Measurements from ENCODE around the gene EPB41L2.
"Not testable (repeated sequence)": the region's sequence is repeated elsewhere in the genome, so short reads cannot be mapped to it uniquely, and the experiment has no call there.

EPB41L2 gene

DNA sequence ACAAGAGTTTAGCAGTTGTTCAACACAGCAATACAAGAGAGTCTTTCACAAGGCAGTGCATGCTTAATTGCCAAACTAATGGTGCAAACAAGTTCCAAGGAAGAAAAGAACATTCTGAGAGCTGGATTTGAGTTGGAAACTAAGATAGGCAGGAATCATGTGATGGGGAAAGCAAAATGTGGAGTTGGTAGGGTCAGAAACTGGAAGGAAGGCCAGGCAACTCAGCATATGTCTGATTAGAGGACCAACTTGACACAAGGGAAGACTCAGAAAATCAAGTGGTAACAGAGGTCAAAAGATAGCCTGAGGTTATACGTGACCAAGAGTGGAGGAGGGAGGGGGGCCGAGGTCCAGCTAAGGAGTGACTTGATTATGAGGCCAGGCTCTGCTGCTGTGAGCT lies 118.6 kb downstream of the EPB41L2 start:
- DNase-seq (ENCODE audit: low spot score), result no peak

DNA sequence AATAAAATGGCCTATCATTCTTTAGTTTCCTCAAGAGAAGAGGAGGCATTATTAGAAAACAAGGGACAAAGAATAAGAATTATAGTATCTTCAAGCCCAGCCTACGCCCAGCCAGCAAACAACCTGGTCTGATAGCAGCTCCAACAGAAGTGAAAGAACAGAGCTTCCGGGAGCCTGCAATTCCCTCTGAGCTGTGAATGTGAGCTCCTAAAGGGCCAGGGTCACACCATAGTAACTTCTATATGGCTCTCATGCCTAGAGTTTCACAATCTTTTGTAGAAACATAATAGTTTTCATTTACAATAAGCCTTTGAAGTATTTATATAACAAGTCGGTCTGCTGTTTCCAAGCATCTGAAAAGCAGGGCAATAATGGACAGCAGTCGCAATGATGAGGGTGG lies 119.3 kb downstream of the EPB41L2 start:
- DNase-seq (ENCODE audit: low spot score), result no peak

DNA sequence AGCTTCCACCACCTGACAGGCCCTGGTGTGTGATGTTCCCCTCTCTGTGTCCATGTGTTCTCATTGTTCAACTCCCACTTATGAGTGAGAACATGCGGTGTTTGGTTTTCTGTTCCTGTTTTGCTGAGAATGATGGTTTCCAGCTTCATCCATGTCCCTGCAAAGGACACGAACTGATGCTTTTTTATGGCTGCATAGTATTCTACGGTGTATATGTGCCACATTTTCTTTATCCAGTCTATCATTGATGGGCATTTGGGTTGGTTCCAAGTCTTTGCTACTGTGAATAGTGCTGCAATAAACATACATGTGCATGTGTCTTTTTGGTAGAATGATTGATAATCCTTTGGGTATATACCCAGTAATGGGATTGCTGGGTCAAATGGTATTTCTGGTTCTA lies 120.3 kb downstream of the EPB41L2 start:
- DNase-seq (ENCODE audit: low spot score), result not testable (repeated sequence)

DNA sequence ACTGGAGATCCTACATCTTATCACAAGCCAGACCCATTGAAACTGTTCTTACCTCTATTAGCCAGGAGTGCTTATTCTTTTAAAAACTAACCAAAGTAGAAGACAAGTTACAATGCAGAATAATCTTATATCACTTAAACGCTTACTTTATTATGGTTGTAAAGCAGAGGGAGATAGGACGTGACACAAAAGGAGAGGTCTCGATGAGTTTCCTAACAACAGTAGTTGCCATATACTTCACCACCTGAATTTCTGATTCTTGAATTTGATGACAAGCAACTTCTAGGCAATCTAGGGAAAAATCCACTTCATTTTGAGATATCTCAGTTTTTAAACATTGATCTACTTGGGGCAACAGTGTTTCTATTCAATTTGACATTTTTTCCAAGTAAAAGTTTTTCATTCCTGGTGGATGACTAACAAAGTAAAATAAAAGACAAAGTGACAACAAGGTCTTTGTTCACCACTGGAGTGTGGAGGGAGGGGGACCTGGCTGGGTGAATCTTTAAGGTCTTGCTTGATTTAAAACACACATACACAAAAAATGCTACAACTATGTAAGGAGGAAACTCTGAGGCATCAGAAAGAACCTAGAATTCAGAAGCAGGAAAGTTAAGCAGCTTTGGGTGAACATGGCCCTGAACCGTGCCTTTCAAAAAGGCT lies 125.0 kb downstream of the EPB41L2 start:
- no peak for DNase-seq (ENCODE audit: low spot score)

DNA sequence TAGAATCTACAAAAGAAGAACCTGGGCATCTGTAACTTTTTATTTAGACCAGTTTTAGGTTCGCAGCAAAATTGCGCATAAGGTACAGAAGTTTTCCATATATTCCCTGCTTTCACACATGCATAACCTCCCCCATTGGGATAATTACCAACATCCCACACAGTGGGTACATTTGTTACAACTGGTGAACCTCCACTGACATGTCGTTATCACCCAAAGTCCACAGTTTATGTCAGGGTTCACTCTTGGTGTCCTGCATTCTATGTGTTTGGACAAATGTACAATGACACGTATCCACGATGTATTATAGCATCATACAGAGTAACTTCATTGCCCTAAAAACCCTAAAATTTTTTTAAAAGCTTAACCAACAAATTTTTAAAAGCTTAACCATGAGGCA lies 126.1 kb downstream of the EPB41L2 start:
- no peak for DNase-seq (ENCODE audit: low spot score)

DNA sequence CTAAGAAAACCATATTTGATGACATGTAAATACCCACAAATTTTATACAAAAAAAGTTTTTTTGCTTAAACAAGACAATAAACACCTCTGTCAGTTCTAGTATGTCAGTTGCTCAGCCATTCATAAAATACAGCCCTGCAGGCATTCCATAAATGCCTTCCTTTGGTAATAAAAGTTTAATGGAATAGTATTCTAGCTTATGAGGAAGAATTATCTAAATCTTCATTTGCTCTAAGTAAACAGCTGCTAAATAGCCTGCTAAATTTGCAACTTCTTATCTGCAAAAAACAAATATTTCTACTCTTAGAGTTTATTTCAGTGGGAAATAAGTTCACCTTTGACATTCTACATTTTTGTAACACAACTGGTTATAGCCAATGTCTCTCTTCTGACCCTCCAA lies 127.1 kb downstream of the EPB41L2 start:
- no peak for DNase-seq (ENCODE audit: low spot score)

DNA sequence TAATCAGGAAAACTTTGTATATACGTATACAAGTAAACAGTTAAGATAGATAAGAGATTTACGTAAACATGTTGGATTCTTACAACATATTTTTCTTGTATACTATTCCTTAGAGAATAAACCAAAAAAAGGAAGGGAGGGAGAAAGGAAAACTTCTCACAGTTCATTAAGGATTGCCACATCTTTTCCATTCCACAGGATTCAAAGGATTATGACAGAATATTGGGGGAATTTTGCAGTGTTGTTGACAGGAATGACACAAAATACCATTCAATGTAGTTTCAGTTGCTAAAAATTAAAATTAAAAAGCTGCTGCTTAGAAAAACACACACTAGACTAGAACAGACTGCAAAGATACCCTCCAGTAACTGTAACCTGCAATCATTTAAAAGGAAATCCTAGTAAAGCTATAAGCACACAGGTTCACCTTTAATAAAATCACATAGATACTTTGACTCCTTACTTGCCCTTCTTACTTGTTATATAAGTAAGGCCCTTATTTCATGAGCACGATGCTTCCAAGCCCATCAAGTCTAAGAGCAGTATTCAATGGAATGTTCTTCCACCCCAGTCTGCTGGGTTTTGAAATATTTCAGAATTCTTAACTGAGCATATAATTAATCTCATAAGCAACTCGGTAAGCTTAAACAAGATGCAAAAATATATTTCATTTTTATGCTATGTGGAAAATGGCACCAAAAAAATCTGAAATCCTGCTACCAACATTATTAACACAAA lies 128.0 kb downstream of the EPB41L2 start:
- DNase-seq (ENCODE audit: low spot score), result no peak

DNA sequence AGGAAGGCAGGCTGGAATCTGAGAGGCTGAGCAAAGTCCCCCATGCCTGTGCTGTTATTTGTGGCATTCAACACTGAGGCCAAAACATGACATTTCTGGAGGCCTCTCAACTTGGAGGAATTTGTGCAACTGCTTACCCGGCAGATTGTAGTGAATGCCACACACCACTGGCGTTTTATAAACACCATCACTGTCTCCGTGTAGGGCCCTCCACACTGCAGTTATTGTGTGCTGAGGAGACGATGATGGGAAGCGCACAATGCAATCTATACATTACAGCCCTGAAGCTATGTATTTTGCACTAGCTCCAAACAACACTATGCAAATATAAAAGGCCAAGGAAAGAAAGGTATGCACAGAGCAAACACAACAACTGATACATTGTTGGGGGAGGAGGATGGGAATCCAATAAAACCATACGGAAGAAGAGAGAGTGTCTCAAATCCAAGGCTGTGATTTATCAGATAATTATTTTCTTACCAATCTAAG lies 129.3 kb downstream of the EPB41L2 start:
- no peak for DNase-seq (ENCODE audit: low spot score)

DNA sequence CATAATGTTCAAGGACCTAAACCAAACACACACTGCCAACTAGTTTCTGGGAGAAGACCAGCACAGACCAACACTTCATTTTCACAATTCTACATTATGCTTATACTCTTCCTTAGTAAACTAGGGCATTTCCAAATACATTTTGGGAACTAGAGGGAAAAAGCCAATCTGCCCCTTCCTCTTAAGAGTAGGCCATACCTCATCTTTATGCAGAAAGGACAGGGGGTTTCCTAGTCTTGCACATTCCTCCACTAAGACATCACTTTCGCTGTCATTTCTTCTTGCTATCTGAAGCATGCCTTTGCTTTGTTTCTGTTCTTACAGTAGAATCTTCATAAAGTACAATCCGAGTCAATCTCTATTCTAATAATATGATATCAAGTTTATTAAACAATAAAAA lies 130.1 kb downstream of the EPB41L2 start:
- DNase-seq (ENCODE audit: low spot score), result no peak

DNA sequence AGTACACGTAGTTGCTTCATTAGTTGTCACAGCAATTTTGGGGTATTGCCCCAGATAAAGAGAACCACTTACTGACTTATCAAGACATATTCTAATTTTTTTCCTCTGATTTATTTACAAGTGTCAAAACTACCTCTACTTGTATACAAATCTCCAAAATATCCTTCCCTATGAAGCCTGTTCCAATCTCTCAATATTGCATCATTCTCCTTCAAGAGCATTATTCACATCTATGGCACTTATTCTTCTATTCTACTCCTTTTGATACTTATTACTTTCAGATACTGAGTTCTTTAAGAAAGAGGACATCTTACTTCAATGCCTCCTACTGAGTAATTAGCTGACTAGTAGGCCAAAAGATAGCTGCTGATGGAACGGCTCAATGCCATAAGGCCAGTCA lies 130.6 kb downstream of the EPB41L2 start:
- no peak for DNase-seq (ENCODE audit: low spot score)

DNA sequence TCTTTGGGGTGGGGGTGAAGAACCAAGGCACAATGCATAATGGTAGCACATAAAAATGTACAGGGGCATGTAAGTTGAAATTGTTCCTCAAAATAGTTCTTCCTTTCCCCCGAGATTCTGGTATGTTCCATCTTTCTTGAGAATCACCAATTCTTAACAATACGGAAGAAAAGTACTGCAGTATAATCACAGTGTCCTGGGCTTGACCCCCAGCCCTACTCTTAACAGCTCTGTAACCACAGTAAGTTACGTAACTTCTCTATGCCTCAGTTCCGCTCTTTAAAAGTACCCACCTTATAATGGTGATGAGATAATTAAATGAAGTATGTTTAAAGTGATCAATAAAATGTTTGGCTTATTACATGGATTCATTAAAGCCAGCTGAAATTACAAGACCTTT lies 131.4 kb downstream of the EPB41L2 start:
- no peak for DNase-seq (ENCODE audit: low spot score)

DNA sequence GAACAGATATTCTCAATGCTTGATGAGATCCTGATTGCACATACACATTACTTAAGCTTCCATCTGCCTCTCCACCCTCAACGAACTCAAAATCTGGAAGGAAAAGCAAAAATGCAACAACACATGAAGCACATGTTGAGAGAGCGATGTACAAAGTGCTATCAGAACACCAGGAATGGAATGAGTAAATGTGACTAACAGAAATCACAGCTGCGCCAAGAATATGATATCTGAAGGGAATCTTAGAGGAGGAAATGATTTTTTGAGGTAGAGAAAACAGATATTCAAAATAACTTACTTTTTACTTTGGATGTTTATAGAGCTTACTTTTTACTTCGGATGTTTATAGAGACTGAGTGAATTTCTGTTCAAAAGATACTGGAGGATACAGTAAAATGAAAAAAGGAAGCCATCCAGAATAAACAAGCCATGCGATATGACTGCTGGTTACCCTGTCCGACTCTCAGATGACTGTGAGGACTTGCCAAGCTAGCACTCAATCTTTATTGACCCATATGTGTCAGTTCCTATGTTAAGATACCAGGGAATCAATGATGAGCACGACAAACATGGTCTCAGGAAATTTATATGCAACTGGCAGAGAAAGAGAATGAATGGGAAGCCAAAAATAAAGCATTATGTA lies 133.9 kb downstream of the EPB41L2 start:
- DNase-seq (ENCODE audit: low spot score), result no peak

DNA sequence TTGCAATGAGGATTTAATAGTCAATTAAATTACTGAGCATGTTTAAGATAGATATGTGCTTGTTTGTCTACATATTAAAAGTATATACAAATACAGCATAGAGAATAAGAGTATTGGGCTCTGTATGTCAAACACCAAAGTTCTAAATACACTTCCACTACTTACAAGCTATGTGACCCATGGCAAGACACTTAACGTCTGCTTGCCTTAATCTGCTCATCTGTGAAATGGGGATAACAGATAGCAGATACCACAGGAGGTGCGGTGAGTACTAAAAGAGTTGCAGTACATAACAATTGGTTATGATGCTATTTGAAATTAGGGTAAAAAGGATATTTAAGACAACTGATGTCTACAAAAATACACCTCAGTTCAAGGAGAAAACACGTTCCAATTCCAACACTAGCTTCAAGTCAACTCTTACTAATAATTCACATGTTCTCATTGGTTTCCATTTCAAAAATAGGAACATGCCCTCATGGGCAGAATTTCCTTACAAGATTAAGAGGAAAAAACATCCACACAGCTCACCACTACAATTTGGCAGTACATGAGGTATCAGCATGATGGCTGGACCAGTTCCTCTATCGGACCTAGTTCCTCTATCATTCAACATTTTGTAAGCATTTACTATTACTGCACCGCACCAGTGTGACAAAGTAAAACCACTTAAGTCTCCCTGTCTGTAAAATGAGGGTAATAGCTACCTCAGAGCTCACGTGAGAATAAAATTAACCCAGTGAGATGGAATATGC lies 134.7 kb downstream of the EPB41L2 start:
- no peak for DNase-seq (ENCODE audit: low spot score)

DNA sequence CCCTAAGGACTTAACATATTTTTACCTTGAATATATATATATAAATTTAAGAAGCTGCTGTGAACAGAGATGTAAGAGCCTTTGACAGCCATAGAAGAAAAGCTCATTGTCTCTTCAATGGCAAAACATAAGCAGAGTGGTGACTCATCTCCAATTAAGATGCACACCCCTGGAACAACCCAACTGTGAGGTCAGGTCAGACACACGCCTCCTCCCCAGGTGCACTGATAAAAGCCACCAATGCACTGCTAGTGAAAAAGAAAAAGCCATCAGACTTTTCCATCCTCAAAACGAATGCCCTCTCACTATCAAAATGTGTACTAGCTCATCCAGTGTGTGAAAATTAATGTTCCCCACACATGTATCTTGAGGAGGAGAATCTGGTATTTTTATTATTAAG lies 135.7 kb downstream of the EPB41L2 start:
- no peak for DNase-seq (ENCODE audit: low spot score)

DNA sequence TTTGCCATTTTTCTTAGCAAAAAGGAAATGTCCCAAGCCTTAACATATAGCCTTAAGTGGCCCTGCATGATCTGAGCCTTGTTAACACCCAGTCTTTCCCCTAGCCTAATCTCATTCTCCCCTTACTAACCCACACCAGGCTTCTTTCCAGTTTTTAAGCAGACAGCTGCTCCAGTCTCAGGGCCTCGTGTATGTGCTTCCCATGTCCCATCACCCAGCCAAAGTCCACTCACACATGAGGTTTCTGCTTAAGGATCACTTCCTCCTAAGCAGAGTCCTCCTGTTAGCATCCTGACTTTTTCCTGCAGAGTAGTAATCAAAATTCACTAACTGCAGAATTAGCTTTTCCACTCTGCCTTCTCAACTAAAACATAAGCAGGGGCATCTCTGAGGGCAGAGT lies 139.7 kb downstream of the EPB41L2 start:
- DNase-seq (ENCODE audit: low spot score), result no peak

DNA sequence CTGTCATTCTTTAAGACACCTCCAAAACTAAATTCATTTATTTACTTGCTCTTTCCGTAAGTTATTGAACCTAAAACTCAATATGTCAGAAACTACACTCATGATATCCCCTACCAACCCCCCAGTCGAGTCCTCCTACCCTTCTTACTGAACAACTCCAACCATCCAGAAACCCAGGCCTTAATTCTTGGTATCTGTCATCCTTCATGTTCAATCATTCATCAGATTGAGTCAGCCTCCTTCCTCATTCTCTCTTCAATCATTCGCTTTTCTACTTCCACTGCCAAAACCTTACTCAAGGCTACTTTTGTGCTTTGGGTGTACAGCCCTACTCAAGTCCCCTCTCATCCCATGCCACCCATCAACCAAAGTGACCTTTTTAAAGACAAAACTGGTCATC lies 140.1 kb downstream of the EPB41L2 start:
- DNase-seq (ENCODE audit: low spot score), result no peak

DNA sequence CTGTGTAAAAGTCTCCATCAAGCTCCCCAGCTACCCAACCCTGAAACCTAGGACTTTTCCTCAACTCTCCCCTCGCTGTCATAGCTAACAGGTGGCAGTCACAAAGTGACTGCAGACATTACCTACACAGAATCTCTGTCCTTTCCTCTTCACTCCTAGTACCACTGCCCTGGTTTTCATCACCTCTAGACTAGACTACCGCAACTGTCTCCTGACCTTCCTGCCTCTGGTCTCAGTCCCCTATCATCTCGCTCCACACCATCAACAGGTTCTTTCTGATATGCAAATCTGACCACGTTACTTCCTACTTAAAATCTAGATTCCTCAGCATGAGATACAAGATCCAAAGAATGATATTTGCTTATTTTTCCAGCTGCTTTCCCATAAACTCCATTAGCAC lies 142.1 kb downstream of the EPB41L2 start:
- DNase-seq (ENCODE audit: low spot score), result no peak

DNA sequence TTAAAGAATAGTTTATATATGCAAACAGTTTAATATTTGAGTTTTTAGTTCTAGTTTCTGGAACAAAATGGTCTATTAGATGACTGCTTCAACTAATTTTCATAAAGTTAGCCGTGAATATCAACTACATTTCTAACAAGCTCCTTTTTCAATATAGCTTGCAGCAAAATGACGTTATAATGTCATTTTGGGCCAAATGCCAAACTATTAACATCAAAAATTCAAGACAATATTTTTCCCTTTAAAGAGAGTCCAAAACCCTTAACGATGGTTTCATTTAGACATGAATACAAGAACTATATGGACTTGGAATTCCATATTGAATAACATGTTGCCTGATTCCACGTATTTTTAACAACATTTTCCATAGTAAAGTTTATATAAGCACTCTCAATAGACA lies 144.9 kb downstream of the EPB41L2 start:
- no peak for DNase-seq (ENCODE audit: low spot score)

DNA sequence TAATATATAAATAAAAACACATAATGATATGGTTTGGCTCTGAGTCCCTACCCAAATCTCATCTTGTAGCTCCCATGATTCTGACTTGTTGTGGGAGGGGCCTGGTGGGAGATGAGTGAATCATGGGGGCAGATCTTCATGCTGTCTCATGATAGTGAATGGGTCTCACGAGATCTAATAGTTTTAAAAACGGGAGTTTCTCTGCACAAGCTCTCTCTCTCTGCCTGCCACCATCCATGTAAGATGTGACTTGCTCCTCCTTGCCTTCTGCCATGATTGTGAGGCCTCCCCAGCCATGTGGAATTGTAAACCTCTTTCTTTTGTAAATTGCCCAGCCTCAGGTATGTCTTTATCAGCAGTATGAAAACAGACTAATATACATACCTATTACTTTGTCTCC lies 147.4 kb downstream of the EPB41L2 start:
- DNase-seq (ENCODE audit: low spot score), result not testable (repeated sequence)

DNA sequence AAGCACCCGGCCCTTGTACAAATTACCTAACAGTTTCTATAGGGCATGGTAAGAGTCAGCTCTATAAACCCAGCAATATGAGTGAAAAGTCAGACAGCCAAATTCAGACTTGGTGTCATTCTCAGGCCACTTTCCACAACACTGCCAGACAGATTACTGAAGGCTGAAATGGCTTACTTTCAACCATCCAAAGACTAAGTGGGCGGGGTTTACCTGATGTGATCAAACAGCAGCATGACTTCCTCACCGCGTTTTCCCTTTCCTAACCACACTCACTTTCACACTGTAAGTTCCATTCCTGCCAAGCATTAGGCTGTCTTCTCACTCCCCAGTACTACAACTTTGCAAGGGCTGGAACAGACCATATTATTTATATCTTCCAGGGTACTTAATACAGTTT lies 149.9 kb downstream of the EPB41L2 start:
- DNase-seq (ENCODE audit: low spot score), result peak; percentile 14

DNA sequence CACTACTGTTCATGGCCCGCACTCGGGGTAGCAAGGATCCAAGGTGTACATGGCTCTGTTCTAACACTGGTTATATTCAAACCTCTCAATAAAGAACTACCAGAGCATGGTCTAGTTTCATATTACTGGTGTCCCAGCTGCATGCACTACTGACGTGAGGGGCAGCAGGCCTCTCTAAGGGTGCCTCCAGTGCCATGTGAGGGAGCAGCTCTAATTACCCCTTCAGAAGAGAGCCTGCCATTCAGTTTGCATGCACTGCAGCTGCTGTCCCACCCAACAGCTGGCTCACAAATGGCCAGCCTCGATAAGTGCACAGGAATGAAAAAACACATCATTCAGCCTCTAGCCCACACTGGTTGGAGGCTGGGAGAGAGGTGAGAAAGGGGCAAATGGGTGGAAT lies 150.6 kb downstream of the EPB41L2 start:
- DNase-seq (ENCODE audit: low spot score), result no peak

DNA sequence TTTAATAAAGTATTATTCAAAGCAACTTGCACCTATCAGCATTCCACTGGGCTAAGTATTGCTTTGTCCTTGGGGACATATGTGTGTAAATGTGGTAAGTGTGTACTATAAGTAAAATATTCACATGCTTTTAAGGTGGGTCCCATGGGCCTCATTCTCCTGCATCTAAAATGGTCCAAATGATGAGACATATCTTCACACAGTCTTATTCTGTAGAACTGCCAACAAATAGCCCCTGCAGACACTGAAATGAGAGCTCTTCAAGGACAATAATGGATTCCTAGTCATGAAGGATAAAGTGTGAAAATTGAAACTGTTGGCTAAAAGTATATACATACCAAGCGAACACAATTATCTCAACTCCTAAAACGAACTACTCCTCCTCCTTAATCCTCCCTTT lies 154.1 kb downstream of the EPB41L2 start:
- DNase-seq (ENCODE audit: low spot score), result no peak

DNA sequence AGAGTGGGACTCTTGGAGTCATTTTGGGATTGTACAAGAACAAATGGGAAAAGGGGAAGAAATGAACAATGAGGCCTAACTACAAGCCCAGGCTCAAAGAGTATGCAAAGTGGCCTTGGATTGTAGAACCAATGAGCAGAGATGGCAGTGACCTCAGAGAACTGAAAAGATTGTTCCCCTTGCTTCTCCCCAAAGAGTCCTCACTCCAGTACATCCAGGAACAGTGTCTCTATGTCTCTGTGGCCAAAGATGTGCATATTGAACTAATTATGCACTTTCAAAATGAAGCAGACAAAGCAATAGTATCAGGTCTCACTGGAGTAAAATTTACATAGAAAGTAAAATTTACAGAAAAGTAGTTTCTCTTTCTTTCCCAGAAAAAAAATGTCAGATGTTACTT lies 154.9 kb downstream of the EPB41L2 start:
- DNase-seq (ENCODE audit: low spot score), result no peak
